ENCODE results near the gene P2RY14. TPM values are rescaled to one million over a fixed set of nuclear protein-coding genes. Genes with fewer than 3 reads are reported as not detected.

The P2RY14 gene
- total and polyA plus RNA-seq, 2 of the 13 experiments (the other 11 are each of a cell fraction or from before 2014, with no cell fraction given), result not detected

DNA sequence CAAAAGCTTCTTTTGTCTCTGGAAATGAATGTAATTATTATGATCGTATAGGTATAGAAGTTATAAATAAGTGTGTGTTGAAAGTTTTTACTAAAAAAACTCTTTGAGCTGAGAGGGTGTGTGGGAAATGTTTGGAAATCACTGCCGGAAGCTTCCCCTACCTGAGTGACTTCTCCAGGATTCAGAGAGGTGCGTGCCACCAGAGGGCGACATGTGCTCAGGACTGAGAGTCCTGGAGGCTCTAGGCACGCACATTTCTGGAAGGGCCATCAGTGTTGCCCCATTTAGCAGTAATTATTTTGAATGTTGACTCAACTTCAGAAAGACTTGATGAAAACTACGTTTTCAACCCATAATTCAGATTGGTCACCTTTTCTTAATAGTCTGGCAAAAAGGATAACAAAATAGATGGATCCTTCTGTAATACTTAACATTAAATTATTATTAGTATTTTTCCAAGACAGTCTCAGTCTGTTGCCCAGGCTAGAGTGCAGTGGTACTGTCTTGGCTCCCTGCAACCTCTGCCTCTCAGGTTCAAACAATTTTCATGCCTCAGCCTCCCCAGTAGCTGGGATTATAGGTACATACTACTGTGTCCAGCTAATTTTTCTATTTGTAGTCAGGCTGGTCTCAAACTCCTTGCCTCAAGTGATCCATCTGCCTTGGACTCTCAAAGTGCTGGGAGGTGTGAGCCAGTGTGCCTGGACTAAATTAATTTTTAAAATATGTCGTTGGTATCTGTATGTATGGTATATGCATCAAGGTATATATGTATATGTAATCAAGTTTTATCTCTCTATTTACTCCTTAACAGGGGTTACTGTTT is 109.9 kb downstream of the P2RY14 start (continued):
- TF ChIP-seq, protein P1, sequence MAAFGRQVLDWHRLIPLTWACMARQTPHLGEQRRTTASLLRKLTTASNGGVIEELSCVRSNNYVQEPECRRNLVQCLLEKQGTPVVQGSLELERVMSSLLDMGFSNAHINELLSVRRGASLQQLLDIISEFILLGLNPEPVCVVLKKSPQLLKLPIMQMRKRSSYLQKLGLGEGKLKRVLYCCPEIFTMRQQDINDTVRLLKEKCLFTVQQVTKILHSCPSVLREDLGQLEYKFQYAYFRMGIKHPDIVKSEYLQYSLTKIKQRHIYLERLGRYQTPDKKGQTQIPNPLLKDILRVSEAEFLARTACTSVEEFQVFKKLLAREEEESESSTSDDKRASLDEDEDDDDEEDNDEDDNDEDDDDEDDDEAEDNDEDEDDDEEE (CRISPR knock-in tag; IDR thresholded peaks at IDR 0.05), result no peak
- TF ChIP-seq CTCF (CRISPR knock-in tag; IDR thresholded peaks at IDR 0.05) (peak; percentile 94), HOXA5 (CRISPR knock-in tag; IDR thresholded peaks at IDR 0.05) (peak; percentile 67; the same call in 1 of the 2 replicates), HMGXB4 (CRISPR knock-in tag; IDR thresholded peaks at IDR 0.05; ENCODE audit: borderline replicate concordance in 1 of 2, low read depth in 1 of 2) (0 out of 4 replicates have a peak, but pooled peaks of 1 of the 2 experiments have one; percentile 30), MIER3 (CRISPR knock-in tag; IDR thresholded peaks at IDR 0.05; ENCODE audit: borderline replicate concordance) (0 out of 2 replicates have a peak, but pooled peaks have one; percentile 29)
- TF ChIP-seq, protein P2, sequence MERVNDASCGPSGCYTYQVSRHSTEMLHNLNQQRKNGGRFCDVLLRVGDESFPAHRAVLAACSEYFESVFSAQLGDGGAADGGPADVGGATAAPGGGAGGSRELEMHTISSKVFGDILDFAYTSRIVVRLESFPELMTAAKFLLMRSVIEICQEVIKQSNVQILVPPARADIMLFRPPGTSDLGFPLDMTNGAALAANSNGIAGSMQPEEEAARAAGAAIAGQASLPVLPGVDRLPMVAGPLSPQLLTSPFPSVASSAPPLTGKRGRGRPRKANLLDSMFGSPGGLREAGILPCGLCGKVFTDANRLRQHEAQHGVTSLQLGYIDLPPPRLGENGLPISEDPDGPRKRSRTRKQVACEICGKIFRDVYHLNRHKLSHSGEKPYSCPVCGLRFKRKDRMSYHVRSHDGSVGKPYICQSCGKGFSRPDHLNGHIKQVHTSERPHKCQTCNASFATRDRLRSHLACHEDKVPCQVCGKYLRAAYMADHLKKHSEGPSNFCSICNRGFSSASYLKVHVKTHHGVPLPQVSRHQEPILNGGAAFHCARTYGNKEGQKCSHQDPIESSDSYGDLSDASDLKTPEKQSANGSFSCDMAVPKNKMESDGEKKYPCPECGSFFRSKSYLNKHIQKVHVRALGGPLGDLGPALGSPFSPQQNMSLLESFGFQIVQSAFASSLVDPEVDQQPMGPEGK (CRISPR knock-in tag; IDR thresholded peaks at IDR 0.05), result 0 out of 2 replicates have a peak, but pooled peaks have one; percentile 25

All from HepG2 (cell line).